NCI-H345 treated with DMSO at 0.1 percent for 48 hours (cell line): ENCODE results near the gene CD37.

Experiments used
- DNase-seq: peaks from one replicate; lab custom pipeline; 2025; ENCODE audit not compliant: unreplicated experiment; lab: John Stamatoyannopoulos, UW

Gene CD37

DNA sequence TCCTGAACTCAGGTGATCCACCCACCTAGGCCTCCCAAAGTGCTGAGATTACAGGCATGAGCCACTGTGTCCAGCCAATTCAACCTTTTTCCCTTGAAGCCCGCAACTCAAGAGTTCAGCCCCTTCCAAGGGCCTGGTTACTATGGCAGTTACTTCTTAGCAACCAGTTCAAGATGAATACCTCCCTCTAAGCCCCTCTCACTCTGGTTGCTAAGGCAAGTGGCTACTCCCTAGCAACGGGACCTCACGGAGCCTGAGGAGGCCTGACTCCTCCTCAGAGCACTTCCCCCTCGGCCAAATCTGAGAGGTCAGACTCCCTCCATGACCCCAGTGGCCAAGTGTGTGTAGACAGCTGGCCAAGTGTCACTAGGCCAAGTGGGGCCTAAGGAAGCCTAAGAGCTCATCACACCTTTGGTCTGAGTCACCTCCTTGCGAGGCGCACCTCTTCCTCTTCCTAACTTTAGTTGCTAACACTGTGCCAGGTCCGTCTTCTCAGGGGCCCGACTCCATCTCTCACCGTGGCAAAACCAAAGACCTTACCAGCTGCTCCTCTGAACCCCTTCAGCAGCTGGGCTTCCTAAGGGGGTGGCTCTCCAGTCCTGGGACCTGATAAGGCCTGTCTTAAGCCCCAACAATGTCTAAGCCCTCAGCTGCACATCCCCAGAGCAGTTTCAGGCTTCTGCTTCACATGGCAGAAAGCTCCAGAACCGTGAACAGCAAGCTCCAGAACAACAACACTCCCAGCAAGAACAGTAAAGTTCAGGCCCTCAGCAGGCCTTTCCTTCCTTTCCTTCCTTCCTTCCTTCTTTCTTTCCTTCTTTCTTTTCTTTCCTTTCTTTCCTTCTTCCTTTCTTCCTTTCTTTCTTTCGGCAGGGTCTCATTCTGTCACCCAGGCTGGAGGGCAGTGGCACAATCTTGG, 9.6 kb downstream of the CD37 start:
- DNase-seq = no peak

- no peak for DNase-seq
Observed at GRCh38 chr19:49347191-49347590, 12.0 kb downstream of the CD37 start.

DNA sequence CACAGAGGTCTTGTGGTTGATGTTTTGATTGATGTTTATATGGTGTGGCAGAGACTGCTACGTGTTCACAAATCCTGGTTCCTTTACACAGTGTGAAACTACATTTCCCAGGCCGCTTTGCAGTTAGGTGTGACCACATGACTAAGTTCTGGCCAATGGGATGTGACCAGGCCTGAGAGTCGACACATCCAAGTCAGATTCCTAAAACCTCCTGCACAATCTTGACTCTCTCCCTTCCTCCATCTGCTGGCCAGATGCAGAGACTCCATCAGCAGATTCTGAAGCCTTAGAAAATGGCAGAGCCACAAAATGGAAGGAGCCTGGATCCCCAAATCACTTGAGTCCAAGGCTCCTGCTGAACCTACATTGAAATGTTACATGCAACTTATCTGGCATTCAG, 12.6 kb downstream of the CD37 start:
- no peak for DNase-seq

DNA sequence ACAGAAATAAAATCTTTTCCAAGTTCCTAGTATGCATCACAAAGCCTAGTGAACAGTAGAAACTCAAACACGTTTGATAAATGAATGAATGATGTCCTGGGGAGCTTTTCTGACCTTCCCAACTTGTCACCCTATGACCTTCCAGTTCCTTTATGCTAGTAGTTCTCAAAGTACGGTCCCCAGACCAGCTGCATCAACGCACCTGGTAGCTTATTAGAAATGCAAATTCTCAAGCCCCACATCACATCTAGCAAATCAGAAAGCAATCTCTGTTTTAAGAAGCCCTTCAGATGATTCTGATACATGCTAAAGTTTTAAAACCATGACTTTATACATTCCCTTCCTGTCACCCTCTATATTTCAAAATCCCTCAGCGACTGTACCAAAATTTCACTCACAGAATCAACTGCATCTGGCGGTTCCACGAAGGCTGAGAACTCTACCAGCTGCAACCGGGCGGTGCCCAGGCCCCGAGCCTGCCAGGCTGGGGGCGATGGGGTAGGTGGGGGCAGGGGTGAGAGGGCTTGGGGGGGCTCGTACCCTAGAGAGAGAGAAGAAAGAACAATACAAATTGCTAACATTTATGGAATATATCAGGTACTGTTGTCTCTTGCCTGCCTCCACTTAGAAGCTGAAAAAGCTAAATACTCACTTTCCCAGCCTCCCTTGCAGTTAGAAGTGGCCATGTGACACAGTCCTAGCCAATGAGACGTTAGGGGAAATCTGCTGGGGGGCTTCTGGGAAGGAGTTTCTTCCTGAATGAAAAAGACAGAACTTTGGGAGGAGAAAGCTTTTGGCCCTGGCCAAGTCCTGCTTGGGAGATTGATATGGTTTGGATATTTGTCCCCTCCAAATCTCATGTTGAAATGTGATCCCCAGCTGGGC, 13.3 kb downstream of the CD37 start:
- DNase-seq = no peak

DNA sequence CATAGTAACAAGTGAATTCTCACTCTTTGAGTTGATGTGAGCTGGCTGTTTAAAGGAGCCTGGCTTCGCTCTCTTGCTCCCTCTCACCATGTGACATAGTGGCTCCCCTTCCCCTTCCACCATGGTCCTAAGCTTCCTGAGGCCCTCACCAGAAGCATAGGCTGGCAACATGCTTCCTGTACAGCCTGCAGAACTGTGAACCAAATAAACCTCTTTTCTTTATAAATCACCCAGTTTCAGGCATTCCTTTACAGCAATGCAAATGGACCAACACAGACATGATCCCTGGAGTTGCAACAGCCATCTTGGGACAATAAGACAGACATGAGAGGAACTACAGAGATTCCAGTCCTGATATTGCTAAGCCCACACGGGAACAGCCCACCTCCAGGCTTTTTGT, 14.4 kb downstream of the CD37 start:
- DNase-seq = no peak

- no peak for DNase-seq
Observed at GRCh38 chr19:49355909-49356353, 20.7 kb downstream of the CD37 start.

- DNase-seq = no peak
Observed at GRCh38 chr19:49356382-49356781, 21.2 kb downstream of the CD37 start.

GRCh38 chr19:49357186-49357585, 22.0 kb downstream of the CD37 start:
- no peak for DNase-seq

DNA sequence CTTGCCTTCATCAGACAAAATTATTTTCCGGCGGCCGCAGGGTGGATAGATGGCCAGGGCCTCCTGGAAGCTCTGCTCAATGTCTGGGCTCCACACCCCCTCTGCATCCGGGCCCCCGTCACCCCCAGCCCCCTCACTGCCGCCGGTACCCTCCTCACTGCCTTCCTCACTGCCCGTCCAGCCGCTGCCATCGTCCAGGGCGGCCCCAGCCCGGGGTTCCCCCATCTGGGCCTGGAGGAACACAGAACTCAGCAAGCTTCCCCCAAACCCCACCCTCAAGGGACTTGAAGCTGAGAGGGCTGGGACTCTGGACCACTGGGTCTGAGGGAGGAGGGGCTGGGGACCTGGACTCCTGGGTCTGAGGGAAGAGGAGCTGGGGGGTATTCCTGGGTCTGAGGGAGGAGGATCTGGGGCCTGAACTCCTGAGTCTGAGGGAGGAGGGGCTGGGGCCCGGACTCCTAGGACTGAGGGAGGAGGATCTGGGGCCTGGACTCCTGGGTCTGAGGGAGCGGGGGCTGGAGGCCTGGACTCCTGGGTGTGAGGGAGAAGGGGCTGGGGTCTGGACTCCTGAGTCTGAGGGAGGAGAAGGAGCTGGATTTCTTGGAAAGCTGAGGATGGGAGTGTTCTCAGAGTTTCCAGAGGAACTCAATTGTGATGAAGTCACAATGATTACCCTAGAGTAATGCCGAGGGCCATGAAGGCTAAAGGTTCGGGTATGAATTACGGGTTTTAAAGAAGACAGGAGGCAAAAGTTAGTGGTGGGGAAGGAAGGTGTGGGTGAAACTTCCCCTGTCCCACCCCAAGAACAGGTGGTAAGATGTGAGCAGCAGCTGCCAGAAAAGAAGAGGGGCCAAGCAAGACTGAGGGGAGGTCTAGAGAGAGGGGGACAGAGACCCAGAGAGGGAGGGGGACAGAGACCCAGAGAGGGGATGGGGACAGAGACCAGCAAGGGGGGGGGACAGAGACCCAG, 24.9 kb downstream of the CD37 start:
- no peak for DNase-seq

GRCh38 chr19:49361438-49362047, 26.3 kb downstream of the CD37 start:
- no peak for DNase-seq

DNA sequence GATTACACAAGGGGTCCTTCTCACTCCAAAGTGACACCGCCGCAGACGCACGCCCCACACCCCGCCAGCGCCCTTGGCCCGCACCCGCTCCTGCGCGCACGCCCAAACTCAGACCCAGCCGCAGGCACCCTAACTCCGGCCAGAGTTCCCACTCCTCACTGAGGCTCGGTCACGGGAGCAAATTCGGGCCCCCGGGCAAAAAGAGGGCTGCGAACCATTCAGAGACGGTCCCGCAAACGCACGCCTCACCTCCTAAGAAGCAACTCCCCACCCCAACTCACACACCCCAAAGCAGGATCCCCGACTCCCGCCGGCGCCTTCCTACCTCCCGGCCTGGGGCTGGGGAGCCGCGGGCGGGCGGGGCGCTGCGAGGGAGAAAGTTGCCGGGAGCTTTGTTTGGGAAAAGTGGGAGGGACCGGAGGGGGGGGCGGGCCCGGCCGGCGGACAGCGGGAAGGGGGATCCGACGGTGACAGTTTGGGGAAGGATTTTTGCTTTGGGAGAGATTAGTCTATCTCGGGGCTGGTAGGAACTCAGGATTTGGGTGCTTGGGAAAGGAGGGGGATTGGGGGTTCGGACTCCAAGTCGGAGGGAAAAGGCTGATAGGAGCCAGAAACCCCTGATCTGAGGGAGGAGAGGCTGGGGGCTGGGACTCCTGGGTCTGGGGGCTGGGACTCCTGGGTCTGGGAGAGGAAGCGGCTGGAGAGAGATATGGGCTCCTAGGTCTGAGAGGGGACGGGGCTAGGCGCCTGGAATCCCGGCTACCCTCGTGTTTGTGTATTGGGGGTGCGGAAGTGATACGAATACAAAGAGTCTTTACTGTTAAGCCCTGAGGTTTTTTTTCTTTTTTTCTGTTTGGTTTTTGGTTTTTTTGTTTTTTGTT, 27.1 kb downstream of the CD37 start, which contains the start of gene TEAD2:
TEAD2 (minus strand) TSS at position 369 of the 881 bp plus-strand sequence. CDS start 2,341 bp downstream, outside the sequence.
- DNase-seq = no peak

GRCh38 chr19:49362929-49363267, 27.7 kb downstream of the CD37 start:
- DNase-seq = no peak

DNA sequence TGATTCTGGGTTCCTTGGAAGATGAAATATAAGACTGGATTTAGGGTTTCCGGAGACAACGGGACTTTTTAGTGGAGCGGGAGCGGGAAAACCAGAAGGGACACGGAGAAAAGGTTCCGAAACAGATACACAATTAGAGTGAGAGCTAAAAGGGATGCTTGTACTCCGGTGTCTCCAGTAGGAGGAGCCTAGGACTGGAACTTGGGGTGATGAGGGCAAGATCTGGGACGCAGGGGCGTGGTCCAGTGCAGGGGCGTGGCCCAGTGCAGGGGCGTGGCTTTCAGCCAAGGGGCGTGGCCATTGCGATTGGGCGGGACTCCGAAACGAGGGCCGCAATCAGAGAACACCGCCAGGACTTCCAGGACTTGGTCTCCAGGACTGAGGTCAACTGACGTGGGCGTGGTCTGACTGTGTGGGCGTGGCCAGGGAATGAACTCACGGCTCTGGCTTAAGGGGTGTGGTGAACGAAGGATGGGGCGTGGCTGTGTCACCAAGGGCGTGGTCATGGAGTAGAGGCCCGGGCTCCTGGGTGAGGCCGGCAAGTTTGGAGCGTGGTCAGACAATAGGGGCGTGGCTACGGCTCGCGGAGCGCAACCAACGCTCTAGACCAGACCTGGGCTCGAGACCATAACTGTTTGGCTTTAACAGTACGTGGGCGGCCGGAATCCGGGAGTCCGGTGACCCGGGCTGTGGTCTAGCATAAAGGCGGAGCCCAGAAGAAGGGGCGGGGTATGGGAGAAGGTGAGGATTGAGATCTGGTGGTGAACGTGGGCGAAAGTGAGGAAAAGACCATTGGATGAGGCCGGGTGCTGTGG, 28.3 kb downstream of the CD37 start, which contains the start of gene DKKL1:
DKKL1 (plus strand) TSS at position 610 of the 815 bp plus-strand sequence; CDS start at position 732, 122 bp downstream.
- DNase-seq = no peak

GRCh38 chr19:49364083-49364737, 29.0 kb downstream of the CD37 start:
- no peak for DNase-seq

- no peak for DNase-seq
Observed at GRCh38 chr19:49366110-49366509, 30.9 kb downstream of the CD37 start.

- DNase-seq = no peak
Observed at GRCh38 chr19:49368711-49369358, 33.6 kb downstream of the CD37 start.

- no peak for DNase-seq
Observed at GRCh38 chr19:49371184-49371583, 36.0 kb downstream of the CD37 start.
